HG03139 (cell line): ENCODE data around the gene BCL10.

Experiments
- ATAC-seq: cut with Tn5 transposase; IDR thresholded peaks from one replicate; pipeline ENCODE4 v1.9.1; 2021; ENCODE audit not compliant: unreplicated experiment

BCL10 gene

DNA sequence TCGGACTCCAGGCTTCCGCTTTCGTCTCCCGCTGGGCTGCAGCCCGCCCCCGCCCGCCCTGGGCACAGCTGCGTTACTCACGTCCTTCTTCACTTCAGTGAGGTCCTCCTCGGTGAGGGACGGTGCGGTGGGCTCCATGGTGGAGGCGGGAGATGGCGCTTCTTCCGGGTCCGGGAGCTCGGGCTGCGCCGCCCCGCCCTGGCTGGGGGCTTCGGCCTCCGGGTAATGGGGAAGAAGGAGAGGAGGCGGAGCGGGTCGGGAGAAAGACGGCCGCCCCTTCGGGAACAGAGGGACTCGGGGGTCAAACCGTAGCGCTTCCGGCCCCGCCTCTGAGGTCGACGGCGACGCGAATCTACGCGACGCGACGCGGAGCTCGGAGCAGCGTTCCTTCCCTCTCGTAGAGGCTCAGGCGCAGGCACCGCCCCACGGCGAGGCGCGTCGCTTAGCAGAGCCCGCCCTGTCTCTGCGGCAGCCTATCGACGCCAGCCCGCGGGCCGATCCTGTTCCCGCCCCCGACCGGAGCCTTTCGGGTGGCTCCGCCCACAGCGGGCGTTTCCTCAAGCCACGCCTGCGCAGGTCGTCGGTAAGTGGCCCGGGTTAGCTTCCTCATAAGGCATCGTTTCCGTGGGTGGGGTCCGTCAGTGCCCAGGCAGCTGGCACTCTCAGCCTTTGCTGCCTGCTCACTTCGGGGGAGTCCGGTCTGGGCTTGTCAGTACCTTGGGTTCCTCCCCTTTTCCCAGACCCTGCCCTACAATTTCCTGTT lies at the start of gene BCL10:
BCL10 (minus strand) TSS at position 418 of the 763 bp plus-strand sequence; CDS start at position 138, 280 bp downstream.
- ATAC-seq, result peak; percentile 97

GRCh38 chr1:85325920-85326319 lies 49.5 kb upstream of the BCL10 start:
- no peak for ATAC-seq

- no peak for ATAC-seq
Measured at GRCh38 chr1:85323770-85324169, 47.3 kb upstream of the BCL10 start.

DNA sequence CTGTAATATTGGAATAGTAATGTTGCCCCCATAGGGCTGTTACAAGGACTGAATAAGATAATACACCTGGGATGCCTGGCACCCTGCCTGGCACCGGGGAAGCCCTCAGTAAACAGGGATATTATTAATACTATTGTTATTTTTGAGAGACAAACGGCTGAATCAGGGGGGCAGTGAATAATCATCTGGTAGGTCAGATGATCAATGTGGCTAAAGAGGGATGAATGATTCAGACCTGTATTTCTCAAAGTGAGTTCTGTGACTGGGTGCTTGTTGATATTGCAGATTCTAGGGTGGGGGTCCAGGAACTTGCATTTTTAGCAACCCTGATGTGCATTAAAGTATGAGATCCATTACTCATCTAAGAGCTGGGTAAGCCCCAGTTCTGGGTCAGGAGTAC lies 46.2 kb upstream of the BCL10 start:
- ATAC-seq, result no peak

DNA sequence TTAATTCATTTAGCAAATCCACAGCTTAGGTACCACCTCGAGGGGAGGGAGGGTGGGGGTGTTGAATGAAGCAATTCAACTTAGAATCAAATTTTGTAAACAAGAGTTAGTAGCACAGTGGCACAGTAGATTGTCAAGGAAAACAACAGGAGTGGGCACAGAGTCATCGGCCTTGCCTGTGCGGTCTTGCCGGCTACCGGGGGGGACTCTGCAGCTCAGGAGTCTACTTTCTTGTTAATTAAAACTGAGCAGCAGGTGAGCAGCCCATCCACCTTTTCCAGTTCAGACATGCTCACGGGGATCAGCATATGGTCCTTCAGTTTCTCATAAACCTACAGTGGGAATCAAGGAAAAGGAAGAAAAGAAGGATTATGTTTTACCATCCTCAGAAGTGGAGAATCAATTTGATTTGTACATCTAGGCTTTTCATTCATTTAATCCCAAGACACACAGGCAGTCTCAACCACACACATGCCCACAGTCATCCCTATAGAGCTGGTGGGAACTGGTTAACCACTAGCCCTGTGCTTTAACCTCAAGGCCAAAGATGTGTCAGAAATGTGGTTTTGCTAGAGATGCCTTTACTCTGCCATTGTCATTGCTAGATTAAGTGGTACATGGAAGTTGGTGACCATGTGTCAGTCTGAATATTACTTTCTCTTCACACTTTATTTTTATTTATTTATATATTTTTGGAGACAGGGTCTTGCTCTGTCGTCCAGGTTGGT lies 45.0 kb upstream of the BCL10 start:
- no peak for ATAC-seq

GRCh38 chr1:85320371-85321131 lies 44.1 kb upstream of the BCL10 start:
- no peak for ATAC-seq

DNA sequence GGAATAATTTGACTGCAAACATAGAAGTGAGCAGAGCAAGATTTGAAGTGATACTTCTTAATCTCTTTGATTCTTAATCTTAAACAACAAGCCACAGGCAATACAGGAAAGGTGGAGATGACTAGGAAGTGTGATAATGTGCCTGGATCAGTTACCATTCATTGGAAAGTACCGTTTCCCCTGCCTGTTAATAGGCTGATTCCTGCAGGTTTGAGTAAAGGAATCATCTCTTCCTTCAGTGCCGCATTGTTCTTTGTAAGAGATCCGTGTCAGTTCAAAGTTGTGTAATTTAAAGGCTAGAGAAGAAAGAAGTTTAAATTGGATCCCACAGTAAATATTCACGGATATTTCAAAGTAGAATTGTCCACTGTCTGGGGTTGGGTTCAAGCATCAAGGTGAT lies 43.5 kb upstream of the BCL10 start:
- no peak for ATAC-seq

GRCh38 chr1:85319491-85319890 lies 43.1 kb upstream of the BCL10 start:
- ATAC-seq, result no peak

DNA sequence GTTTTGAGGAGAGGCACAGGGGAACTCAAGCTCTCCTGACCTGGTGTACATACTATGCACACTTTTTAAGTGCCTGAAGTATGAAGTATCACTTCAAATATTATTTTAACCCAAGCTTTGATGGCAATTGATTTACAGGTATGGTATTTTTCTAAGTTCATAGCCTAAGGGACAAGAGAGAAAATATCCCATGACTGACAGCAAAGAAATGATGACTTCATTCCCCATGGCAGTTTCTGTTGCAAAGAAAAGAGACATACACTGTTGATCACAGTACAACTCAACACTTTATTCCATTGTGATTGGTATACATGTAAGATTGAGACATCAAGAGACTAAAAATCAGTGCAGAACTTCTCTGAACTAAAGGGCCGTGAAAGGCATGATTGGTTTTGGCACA lies 41.8 kb upstream of the BCL10 start:
- no peak for ATAC-seq

- ATAC-seq, result no peak
Measured at GRCh38 chr1:85317560-85317959, 41.1 kb upstream of the BCL10 start.

DNA sequence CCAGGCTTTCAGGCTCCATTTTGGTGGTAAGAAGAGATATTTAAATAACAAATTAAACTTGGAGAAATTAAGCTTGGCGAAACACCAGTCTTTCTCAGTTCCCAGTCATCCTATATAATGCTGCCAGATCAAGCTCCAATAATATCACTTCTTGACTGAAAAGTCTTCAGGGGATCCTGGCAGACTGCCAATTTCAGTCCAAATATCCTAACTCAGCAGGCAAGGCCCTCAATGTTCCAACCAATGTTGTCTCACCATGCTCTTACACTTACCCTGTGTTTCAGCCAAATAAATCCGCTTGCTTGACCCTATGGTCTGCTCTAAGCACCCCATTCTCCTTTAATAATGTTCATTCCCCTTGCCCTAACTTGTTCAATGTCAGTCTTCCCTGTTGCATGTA lies 39.9 kb upstream of the BCL10 start:
- no peak for ATAC-seq

GRCh38 chr1:85315789-85316188 lies 39.4 kb upstream of the BCL10 start:
- ATAC-seq, result no peak

DNA sequence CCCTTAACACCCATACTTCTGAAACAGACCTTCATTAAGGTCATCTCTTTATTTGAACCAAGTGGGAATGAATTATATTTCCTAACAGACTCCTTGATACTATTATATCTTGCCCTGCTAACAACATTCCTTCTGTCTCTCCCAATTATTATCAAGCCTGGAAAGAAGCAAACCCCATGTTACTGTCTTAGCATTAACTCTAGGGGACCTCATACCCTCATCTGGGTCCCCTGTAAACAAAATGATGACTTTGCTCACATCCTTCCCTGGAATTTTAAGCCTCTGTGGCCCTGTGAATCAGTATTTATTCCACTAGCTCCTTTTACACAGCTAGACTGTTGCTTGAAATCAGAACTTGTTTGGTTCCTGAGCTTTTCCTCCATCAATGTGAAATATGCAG lies 38.3 kb upstream of the BCL10 start:
- no peak for ATAC-seq

DNA sequence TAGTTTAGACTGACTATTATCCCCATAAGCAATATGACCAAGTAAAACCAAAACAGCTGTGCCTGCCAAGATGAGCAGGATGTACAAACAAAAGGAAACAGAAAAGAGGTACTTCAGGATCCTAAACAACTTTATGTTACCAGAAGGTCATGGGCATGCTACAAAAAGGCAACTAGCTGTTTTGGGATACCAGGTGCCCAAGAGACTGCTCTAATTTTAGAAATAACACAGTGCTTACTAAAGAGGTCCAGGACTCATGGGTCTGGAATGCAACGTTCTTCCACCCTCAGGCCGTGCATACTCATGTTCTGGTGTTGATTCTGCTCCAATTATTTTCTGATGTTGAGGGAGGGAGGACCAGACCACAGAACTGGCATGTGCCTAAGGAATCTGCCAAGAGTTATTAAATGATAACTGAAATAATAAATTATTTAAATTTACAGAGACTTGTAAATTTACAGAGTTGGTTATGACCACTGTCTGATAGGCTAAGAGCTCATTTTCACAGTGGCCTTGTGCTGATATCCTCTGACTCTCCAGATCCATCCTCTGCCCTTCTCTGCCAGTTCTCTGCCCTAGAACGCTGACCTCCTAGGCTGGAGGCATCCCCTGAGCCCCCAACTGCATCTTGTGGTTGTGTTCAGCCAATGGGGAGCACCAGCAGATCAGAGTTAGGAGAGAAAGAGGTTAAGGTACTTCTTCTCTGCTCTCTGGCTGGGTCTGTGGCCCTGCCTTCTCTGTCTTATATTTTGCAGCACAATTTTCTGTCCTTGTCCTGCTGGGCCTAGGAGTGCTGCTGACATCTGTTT lies 37.7 kb upstream of the BCL10 start:
- no peak for ATAC-seq

GRCh38 chr1:85311818-85312217 lies 35.4 kb upstream of the BCL10 start:
- no peak for ATAC-seq

DNA sequence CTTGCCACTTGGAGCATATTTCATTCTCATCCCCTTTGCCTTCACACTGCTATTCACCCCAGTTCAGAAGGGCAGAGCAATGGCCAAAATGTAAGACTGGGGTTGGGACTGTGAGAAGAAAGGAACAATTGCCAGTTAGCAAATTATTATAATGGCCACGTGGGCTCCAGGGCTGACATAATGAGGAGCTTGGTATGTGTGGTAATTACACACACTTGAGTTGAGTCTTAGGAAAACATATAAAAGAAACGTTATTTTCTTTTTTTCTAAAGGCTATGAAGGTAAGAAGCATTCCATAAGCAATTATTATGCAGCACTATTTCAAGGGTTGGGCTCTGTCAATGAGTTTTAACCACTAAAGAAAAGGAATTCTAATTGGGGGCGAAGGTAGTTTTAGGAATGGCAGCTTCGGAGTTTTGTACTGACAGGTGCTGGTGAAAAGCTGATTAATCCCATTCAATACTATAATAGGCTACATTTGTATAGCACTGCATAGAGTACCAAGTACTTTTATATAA lies 32.5 kb upstream of the BCL10 start:
- no peak for ATAC-seq

DNA sequence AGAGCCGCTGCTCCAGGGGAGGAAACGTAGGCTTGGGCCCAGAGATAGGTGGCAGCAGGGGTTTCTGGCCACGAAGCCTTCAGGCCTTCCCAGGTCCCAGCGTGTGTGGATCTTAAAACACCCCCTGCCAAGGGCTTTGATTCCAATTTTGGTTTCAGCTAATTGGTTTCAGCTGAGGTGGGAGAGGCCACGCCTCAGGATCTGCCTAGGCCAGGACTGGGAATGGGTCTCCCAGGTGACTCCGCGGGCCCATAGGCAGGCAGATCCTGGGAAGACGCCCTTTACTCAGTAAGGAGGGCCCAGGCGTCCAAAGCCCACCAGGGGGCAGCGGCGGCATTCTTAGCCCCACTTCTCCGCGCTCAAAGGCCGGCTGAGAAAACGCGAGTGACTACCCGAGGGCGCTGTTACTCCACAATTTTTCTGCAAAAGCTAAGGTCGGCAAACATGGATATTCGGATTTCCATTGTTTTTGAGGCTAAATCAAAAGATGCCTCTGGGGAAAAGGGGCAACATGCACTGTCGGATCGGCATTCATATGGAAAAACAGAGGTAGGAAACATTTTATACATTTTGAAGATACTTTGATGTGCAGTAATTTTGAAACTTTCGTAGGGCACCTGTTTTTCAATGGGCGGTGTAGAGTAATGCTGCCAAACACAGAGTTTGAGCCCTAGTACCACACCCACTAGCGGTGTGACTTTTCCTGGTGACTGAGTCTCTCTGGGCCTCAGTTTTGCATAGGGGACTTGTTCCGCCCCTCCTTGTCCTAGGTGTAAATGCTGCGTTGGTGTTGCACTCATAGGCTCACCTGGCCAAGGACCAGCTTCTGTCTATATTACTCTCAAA lies 31.8 kb upstream of the BCL10 start:
- peak; percentile 95 for ATAC-seq

DNA sequence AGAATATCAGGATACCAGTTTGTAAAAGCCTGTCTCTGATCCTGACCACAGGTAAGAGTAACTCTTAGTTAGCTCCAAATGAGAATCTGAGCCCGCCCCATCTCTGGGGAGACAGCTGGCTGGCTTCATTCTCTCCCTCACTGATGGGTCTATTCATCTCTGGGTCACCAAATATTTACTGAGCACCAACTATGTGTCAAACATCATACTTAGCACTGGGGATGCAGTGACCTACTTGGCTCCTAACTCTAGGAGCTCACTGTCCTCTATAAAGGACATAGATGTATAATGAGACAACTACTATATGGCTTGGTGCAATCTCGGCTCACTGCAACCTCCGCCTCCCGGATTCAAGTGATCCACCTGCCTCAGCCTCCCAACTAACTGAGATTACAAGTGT lies 29.8 kb upstream of the BCL10 start:
- ATAC-seq, result no peak

DNA sequence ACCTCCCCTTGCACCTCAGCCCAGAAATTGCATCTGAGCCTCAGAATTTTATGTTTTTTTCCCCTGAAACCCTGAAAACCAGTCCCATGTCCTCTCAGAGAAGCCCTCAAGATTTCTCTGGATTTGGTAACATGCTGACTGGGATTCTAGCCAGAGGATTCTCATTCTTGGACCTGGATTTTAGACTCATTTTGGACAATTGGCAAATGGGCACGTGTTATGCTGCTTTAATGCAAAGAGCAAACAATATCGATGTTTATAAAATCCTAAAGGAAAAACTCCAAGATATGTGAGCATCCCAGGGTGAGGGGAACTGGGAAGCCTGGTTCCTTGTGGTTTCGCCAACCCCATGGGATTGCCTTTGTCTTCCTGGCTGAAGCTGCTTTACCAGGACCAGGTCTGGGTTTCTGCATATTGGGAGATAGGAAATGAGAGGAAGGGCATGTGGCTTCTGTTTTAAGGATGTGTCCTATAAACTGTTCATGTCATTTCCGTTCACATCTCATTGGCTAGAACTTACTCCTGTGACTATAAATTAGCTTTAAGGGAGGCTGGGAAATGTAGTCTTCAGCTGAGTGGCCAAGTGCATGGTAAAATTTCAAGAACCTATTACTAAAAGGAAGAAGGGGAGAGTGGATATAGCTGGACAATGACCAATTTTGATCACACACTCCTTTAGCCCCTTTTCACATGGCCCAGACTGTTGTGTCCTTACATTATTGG lies 27.2 kb upstream of the BCL10 start:
- no peak for ATAC-seq
